GM18502 (cell line): ENCODE data around the gene GRP.

Source experiments
- ATAC-seq: cut with Tn5 transposase; IDR thresholded peaks from one replicate; pipeline ENCODE4 v1.9.1; 2021; ENCODE audit warnings: mild to moderate bottlenecking; ENCODE audit not compliant: unreplicated experiment, poor library complexity

Gene GRP

DNA sequence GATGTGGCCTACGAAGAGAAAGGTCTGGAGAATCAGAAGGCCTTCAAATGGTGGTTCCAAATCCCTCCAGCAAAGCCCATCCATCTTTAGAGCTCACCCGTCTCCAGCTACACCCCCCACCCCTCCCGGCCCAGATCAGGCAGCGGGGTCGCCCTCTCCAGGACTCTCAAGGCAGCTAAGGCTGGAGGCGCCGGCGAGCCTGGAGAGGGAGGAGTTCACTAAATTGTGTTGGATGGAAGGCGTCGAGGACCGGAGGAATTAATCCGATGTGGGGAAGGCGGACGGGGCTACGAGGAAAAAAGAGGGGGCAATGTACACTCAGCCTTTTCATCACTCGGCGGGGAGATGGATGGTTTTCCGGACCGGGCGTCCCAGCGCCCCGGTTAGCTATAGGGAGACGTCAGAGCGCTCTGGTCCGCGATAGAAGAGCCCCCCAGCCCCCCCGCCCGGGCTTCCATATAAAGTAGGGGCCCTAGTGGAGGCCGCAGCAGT is at the start of gene GRP:
GRP (plus strand) TSS at position 487 of the 492 bp plus-strand sequence. CDS start 108 bp downstream, outside the sequence.
- ATAC-seq = no peak

GRCh38 chr18:59172664-59173249 is 47.2 kb upstream of the GRP start:
- no peak for ATAC-seq

DNA sequence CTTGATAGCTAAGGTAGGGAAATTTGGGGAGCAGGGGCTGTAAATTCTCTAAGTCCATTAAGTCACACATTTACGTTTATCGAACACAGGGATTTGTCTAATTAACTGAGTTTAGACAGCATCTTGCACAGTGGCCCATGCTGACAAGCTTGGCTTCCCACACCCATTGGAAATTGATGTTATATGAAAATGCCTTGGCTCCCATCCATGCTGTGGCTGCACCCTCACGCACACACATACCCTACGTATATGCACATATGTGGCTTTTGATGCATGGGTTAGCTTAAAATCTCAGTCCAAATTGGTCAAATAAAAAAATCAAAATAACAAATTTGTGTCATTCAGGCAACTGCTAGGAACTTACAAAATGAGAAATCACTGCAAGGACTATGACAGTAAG is 42.5 kb upstream of the GRP start:
- ATAC-seq = no peak

- no peak for ATAC-seq
These were observed 39.7 kb upstream of the GRP start for GRCh38 chr18:59180150-59180845.

DNA sequence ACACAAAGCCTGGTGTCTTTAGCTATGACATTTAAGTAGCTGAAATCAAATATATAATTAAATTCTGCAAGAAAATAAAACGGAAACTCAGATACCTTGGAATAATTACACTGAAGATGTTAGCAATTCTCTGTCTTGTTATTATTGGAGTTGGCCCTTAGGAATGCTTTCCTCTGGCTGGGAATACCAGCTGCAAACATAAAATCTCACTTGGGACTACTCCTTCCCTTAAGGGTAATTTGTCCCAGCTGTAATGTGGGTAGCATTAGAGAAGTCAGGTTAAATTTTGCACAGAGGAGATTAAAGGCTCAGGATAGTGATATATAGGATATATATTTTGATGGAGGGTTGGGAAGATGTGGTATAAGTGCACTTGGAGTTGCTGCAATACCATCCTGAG is 37.3 kb upstream of the GRP start:
- no peak for ATAC-seq

DNA sequence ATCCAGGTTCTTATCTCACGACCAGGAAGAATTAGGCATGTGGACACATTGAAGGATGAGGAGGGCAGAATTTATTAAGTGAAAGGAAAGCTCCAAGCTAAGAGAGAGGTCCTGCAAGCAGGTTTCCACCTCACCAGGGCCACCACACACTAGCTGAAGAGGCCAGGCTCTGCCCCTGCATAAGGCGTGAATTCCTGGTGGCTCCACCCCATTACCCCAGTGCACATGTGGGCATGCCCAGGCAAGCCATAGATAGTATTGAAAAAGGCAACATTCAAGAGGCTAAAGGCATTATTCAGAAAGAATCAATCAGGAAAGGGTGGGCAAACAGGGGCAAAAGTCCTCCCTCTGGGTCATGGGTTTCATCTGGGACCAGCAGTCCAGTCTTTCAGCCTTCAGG is 30.9 kb upstream of the GRP start:
- ATAC-seq = no peak

DNA sequence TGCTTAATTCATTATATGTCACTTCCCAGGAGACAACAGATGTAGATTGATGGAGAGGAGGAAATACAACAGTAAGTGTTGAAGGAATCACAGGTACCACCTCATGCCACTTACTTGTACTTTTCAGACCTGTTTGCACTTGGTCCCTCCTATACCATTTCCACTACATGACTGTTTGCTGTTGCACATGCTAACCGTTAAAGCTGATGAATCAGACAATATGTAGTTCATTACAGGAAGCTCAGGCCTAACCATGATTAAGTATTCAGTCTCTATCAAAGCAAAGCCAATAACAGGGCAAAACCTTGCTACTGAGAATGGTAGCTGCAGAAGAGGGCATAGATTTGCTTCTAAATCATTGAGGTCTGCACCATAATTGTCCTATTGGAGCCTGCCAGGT is 30.2 kb upstream of the GRP start:
- ATAC-seq = no peak

DNA sequence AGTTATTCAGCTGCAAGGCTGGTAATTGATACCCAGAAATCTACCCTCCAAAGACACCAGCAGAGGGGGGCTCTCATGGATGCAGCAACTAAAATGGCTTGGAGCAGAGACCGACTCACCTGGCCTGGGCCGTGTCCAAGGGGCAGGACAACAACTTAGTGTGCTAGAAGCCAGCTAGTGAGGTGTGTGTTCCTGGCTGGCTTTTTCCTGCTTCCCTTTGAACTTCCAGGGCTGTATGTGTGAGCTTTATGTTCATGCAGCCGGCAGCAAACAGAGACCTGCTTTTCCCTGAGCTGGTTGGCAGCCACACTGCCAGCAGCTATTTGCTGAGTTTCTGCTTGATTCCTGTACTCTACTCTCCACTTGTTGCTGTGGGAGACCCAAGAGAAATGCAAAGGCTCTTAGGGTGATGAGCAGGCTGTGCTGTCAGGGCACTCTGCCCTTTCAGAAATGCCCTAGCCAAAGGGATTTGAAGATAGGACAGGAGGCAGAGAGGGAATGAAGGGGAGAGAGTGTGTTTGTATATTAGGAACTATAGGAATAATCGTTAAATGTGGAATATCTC is 23.7 kb upstream of the GRP start:
- no peak for ATAC-seq

- ATAC-seq = no peak
These were observed 22.3 kb upstream of the GRP start for GRCh38 chr18:59197636-59198035.

DNA sequence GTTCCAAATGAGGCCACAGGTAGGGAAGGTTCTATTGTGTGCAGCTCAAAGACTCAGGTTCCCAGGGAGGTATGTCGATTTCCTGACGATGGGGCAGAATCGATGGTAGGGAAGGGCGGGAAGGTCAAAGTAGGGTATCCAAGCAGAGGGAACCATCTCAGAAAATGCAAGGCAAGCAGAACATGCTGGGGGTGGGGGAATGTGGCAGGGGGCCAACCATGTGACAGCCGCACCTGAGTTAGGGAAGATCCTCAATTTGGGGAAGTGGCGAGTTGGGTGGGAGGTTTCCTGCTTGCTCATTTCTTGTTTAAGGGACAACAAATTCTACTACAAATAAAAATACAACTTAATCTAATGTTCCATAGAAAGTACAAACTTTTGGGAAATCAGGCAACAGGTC is 21.7 kb upstream of the GRP start:
- ATAC-seq = no peak

- ATAC-seq = no peak
These were observed 19.2 kb upstream of the GRP start for GRCh38 chr18:59200787-59201186.

DNA sequence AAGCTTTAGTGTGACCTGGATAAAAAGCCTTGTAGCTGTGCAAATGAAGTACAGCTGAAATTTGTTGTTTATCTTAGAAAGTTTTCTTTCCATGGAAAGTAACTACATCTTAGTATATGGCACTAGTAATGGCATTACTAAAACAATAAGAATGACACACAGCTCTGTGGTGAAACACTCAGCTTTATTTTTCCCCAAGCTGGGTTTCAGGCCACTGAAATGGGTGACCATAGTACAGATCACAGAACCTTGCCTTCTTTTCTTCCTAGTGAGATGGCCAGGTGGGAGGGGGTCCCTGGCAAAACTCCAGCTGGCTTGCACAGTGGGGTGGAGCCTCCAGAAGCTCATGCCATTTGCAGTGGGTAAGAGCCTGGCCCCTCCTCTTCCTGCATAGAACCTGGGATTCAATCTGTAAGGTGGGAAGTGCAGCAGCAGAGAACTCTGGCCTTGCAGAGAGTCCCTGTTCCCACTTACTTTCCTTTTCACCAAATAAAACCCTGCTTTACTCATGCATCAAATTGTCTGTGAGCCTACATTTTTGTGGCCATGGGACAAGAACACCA is 17.6 kb upstream of the GRP start:
- ATAC-seq = no peak

DNA sequence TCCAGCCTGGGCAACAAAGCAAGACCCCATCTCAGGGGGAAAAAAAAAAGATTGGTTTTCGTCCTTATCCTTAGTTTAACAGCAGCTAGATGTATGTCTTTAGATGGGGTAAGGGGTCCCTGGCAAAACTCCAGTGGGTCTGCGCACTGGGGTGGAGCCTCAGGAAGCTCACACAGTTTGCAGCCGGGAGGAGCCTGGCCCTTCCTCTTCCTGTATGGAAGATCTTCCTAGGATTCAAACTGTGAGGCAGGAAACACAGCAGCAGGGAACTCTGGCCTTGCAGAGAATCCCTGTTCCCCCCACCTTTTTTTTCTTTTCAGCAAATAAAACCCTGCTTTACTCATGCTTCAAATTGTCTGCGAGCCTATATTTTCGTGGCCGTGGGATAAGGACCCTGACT is 12.5 kb upstream of the GRP start:
- ATAC-seq = no peak

GRCh38 chr18:59208602-59209125 is 11.3 kb upstream of the GRP start:
- ATAC-seq = no peak

DNA sequence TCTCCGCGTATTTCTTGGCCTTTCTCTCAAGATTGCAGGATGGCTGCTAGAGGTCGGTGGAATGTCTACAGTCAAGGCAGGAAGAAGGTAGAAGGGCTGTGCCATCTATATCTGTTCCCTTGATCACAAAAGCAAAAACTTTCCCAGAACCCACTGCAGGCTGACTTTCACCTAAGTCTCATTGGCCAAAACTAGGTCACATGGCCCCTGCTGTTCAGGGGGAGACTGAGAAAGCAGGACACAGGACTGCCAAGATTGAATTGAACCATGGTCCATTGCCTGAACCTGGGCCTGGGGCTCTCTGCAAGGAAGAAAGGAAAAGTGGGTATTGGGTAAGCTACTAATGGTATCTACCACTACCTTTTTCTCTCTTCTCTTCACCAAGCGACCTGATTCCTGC is 9.7 kb upstream of the GRP start:
- ATAC-seq = no peak

DNA sequence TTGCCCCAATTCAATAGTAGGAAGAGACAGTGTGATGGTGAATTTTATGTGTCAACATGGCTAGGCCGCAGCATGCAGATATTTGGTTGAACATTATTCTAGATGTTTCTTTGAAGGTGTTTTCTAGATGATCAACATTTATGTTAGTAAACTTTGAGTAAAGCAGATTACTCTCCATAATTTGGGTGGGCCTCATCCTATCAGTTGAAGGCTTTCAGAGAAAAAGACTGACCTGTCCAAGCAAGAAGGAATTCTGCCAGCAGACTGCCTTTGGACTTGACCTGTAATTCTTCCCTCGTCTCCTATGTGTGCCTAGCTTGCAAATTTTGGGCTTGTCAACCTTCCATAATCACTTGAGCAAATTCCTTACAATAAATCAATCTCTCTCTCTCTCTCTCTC is 8.3 kb upstream of the GRP start:
- no peak for ATAC-seq

DNA sequence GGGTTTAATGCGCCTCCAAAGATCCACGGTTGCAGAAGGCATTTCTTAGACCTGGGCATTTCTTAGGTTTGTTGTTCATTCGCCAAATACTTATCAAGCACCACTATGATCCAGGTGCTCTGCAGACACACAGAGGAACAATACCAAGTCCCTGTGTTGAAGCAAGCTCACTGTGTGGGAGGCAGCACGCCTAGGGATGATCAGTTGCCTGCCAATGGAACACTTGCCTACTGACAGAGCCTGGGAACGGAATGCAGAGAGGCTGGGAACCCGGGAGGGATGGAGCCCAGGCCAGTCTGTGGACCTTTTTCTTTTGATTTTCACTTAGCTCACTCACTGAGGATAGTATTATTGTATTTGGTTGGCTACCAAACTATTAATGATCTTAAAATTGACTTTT is 1.9 kb upstream of the GRP start:
- no peak for ATAC-seq

DNA sequence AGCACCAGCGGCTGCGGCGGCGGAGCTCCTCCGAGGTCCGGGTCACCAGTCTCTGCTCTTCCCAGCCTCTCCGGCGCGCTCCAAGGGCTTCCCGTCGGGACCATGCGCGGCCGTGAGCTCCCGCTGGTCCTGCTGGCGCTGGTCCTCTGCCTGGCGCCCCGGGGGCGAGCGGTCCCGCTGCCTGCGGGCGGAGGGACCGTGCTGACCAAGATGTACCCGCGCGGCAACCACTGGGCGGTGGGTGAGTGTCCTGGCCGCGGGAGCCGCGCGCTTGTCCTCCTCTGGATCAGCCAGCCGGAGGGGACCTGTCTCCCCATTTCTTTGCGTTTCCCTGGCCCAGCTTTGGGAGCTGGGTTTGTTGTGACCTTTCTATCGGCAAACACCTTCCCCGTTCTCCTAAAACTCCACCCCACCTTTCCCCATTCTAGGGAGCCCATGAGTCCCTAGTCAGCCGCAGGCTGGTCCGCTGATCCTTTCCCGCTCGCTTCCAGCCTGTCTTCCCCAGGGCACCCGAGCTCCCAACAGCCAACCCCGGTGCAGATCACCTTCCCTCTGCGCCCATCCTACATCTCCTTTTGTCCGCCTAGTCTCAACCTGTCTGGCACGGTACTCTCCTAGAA is 316 bp downstream of the GRP start:
- no peak for ATAC-seq

- no peak for ATAC-seq
These were observed 1.1 kb downstream of the GRP start for GRCh38 chr18:59220784-59221765.

- ATAC-seq = no peak
These were observed 2.4 kb downstream of the GRP start for GRCh38 chr18:59222341-59222740.
